Right ventricle myocardium superior (tissue), 1 donor: Measurements from ENCODE around the gene HDHD5. TPM values are rescaled to one million over a fixed set of nuclear protein-coding genes. Genes with fewer than 3 reads are reported as not detected.
A peak's percentile ranks its signal among the peaks of the same experiment; 100 is the strongest.

Source experiments
- ATAC-seq: fragments of 200-7000 bp; cut with Tn5 transposase; one replicate; pipeline ENCODE4 v1.9.1; 2020; ENCODE audit warnings: mild to moderate bottlenecking; ENCODE audit not compliant: poor library complexity
- DNase-seq: peaks from one replicate; pipeline ENCODE4 v3.0.0-alpha.2; 2020
- intact Hi-C: fragments of 100-400 bp; cut with DNase I; formaldehyde crosslinking; loops from one replicate; pipeline ENCODE4 v1.11.2; 2022
- total RNA-seq: library from RNA; stranded (reverse); fragmentation: NEBNext Ultra II Directional; extraction: Animal tissue kit (Norgen Biotek cat#: 25700); gene quantifications from one replicate; pipeline ENCODE4 v1.2.1, GENCODE V29; 2021
- donor health status: DM: no; HTN: yes; CAD: no; lungs with severe emphysema.

Gene HDHD5
- total RNA-seq, 1 donor from 2014 or later = 59.8 TPM

GRCh38 chr22:17113600-17113999 lies 45.5 kb downstream of the HDHD5 start:
- intact Hi-C loops = no loop called here
- ATAC-seq (no peak), DNase-seq (no peak)

GRCh38 chr22:17112491-17113042 lies 46.5 kb downstream of the HDHD5 start:
- ATAC-seq (no peak), DNase-seq (no peak)
- intact Hi-C loops = no loop called here

- intact Hi-C loops = no loop called here
- ATAC-seq = no peak
- DNase-seq = no peak
Observed at GRCh38 chr22:17110791-17111550, 48.1 kb downstream of the HDHD5 start.

- intact Hi-C loops = no loop called here
- no peak for DNase-seq
- ATAC-seq = no peak
Observed at GRCh38 chr22:17109976-17110375, 49.1 kb downstream of the HDHD5 start.

- ATAC-seq (no peak), DNase-seq (no peak)
- intact Hi-C loops = no loop called here
Observed at GRCh38 chr22:17109113-17109865, 49.8 kb downstream of the HDHD5 start.

- no peak for DNase-seq
- intact Hi-C loops = no loop called here
- no peak for ATAC-seq
Observed at GRCh38 chr22:17108256-17109112, 50.6 kb downstream of the HDHD5 start.

GRCh38 chr22:17107547-17107810 lies 51.6 kb downstream of the HDHD5 start:
- ATAC-seq (no peak), DNase-seq (no peak)
- intact Hi-C loops = no loop called here

- DNase-seq (peak; percentile 47), ATAC-seq (peak; percentile 58)
- intact Hi-C loops = no loop called here
Observed at GRCh38 chr22:17106785-17107546, 52.1 kb downstream of the HDHD5 start.

GRCh38 chr22:17106161-17106784 lies 52.8 kb downstream of the HDHD5 start:
- ATAC-seq (peak; percentile 55), DNase-seq (peak; percentile 45)
- intact Hi-C loops = no loop called here

GRCh38 chr22:17105143-17106129 lies 53.6 kb downstream of the HDHD5 start:
- ATAC-seq (no peak), DNase-seq (no peak)
- intact Hi-C loops = no loop called here

GRCh38 chr22:17104336-17104935 lies 54.6 kb downstream of the HDHD5 start:
- ATAC-seq = no peak
- intact Hi-C loops = no loop called here
- DNase-seq = no peak

GRCh38 chr22:17103351-17103750 lies 55.7 kb downstream of the HDHD5 start:
- intact Hi-C loops = no loop called here
- ATAC-seq (no peak), DNase-seq (no peak)

GRCh38 chr22:17102297-17102667 lies 56.8 kb downstream of the HDHD5 start:
- no peak for ATAC-seq

GRCh38 chr22:17101475-17102296 lies 57.4 kb downstream of the HDHD5 start:
- no peak for ATAC-seq
- intact Hi-C loops = no loop called here
- no peak for DNase-seq

More at GRCh38 chr22:17102297-17102667, 56.8 kb downstream of the HDHD5 start:
- intact Hi-C loops = no loop called here
- no peak for DNase-seq

GRCh38 chr22:17100621-17101020 lies 58.5 kb downstream of the HDHD5 start:
- ATAC-seq = no peak
- intact Hi-C loops = no loop called here
- DNase-seq = no peak

- peak; percentile 78 for ATAC-seq
- DNase-seq = peak; percentile 53
- intact Hi-C loops = no loop called here
Observed at GRCh38 chr22:17098379-17098819, 60.7 kb downstream of the HDHD5 start.
